K562 (cell line): ENCODE results near the gene KLK1. TPM values are rescaled to one million over a fixed set of nuclear protein-coding genes. Genes with fewer than 3 reads are reported as not detected.

Source experiments
- ADNP ChIP-seq: fragments of 200-800 bp; sonication (Bioruptor generic); IDR thresholded peaks from 2 replicates; pipeline ENCODE4 v1.6.1; 2016; ENCODE audit warnings: missing genetic modification characterization, missing compliant biosample characterization
- ARHGAP35 ChIP-seq: fragments of 450-650 bp; IDR thresholded peaks from 2 replicates; pipeline ENCODE4 v1.6.1; 2018; ENCODE audit not compliant: partially characterized antibody
- ARNT ChIP-seq, 2 experiments: fragments of 450-650 bp; IDR thresholded peaks; 2 replicates each; pipeline ENCODE4 v1.6.1; 2016; ENCODE audit warnings: mild to moderate bottlenecking in 1 of 2
- ATF2 ChIP-seq: sonication (generic); formaldehyde crosslinking; IDR thresholded peaks from 2 replicates; pipeline ENCODE4 v1.8.1; 2022; ENCODE audit warnings: missing genetic modification reagents
- BDP1 ChIP-seq: IDR thresholded peaks from 3 replicates; pipeline ENCODE4 v1.6.1; 2011; ENCODE audit not compliant: insufficient read length, insufficient read depth
- BRD9 ChIP-seq: fragments of 450-650 bp; IDR thresholded peaks from 2 replicates; pipeline ENCODE4 v1.6.1; 2018; ENCODE audit warnings: low read depth; ENCODE audit not compliant: partially characterized antibody
- COPS2 ChIP-seq: fragments of 450-650 bp; conservative IDR thresholded peaks from 2 replicates; pipeline ENCODE4 v1.6.1; 2016; ENCODE audit warnings: mild to moderate bottlenecking, moderate library complexity
- CXXC5 ChIP-seq: fragments of 250-450 bp; sonication (Bioruptor Pico); IDR thresholded peaks from 2 replicates; pipeline ENCODE4 v1.8.0; 2022; ENCODE audit warnings: inconsistent platforms, mild to moderate bottlenecking, moderate library complexity
- EP400 ChIP-seq: fragments of 450-650 bp; IDR thresholded peaks from 2 replicates; pipeline ENCODE4 v1.6.1; 2017; ENCODE audit warnings: antibody characterized with exemption, mild to moderate bottlenecking, moderate library complexity
- GTF2F1 ChIP-seq: IDR thresholded peaks from 2 replicates; pipeline ENCODE4 v1.6.1; 2011; ENCODE audit warnings: low read depth, low read length, improper control_type of control experiment
- HES1 ChIP-seq: fragments of 450-650 bp; IDR thresholded peaks from 2 replicates; pipeline ENCODE4 v1.6.1; 2016; ENCODE audit warnings: low read depth, mild to moderate bottlenecking, moderate library complexity
- KLF10 ChIP-seq: fragments of 250-450 bp; sonication (Bioruptor Pico); IDR thresholded peaks from 2 replicates; pipeline ENCODE4 v1.6.1; 2021; ENCODE audit warnings: matching md5 sums
- NR3C1 ChIP-seq: sonication (generic); formaldehyde crosslinking; IDR thresholded peaks from 2 replicates; pipeline ENCODE4 v1.8.1; 2022; ENCODE audit warnings: missing genetic modification reagents
- PTBP1 ChIP-seq: fragments of 200-400 bp; formaldehyde crosslinking; IDR thresholded peaks from 2 replicates; pipeline ENCODE4 v1.6.1; 2017; ENCODE audit warnings: low read depth, low read length
- RBM34 ChIP-seq: fragments of 200-400 bp; formaldehyde crosslinking; IDR thresholded peaks from 2 replicates; pipeline ENCODE4 v1.6.1; 2018; ENCODE audit warnings: low read length, borderline replicate concordance; ENCODE audit not compliant: insufficient read depth
- REST ChIP-seq, 2 experiments: fragments of 450-650 bp; formaldehyde crosslinking in 1 of 2; IDR thresholded peaks; 2 replicates each; pipeline versions ENCODE4 v1.4.0 to v1.6.1; 2014 to 2020; ENCODE audit warnings: mild to moderate bottlenecking in 2 of 2, borderline replicate concordance in 1 of 2, low read depth in 1 of 2
- U2AF2 ChIP-seq: fragments of 200-400 bp; formaldehyde crosslinking; optimal IDR thresholded peaks from 2 replicates; pipeline ENCODE3; 2017; ENCODE audit warnings: low read depth, mild to moderate bottlenecking, low read length
- ZNF347 ChIP-seq: fragments of 450-650 bp; formaldehyde crosslinking; IDR thresholded peaks from 2 replicates; pipeline ENCODE4 v1.4.0; 2020; ENCODE audit warnings: low read depth, mild to moderate bottlenecking, moderate library complexity
- ZNF589 ChIP-seq: fragments of 200-800 bp; sonication (Bioruptor generic); IDR thresholded peaks from 2 replicates; pipeline ENCODE4 v1.6.1; 2016; ENCODE audit warnings: low read depth, missing genetic modification characterization, missing compliant biosample characterization
- ZZZ3 ChIP-seq: fragments of 450-650 bp; IDR thresholded peaks from 2 replicates; pipeline ENCODE4 v1.6.1; 2016; ENCODE audit warnings: antibody characterized with exemption, mild to moderate bottlenecking, moderate library complexity
- polyA plus RNA-seq, 8 experiments: library from polyadenylated mRNA; depleted of rRNA in 4 of 8; stranded (reverse) in 5 of 8; unstranded in 3 of 8; fragments of >200 nt; fragmentation: Nextera tagmentation in 2 of 8; fragmentation: Illumina TruSeq in 1 of 8; extraction: Ambion mirVana in 2 of 8; extraction: Trizol in 1 of 8; gene quantifications; 2 replicates each; pipeline versions ENCODE4 v1.2.1 to v1.2.3, GENCODE V29; 2011 to 2014; ENCODE audit warnings: inconsistent platforms in 1 of 8, missing spikeins in 1 of 8
- total RNA-seq, 7 experiments: library from RNA; depleted of rRNA in 6 of 7; stranded (reverse); fragments of >200 nt in 6 of 7; fragmentation: Illumina TruSeq in 2 of 7; extraction: Trizol in 2 of 7; gene quantifications; 2 replicates each; pipeline versions ENCODE4 v1.2.1 to v1.2.3, GENCODE V29; 2011 to 2021; ENCODE audit warnings: low replicate concordance in 1 of 7

The KLK1 gene
- total and polyA plus RNA-seq, 9 of the 15 experiments (the other 6 are each of a cell fraction or from before 2014, with no cell fraction given), result 0.87 to 15.4 (median 9.1) TPM

- TF ChIP-seq COPS2 (no peak), ZNF589 (CRISPR knock-in tag) (no peak), BDP1 (no peak), ZNF347 (no peak), CXXC5 (CRISPR knock-in tag) (no peak), HES1 (no peak), KLF10 (CRISPR knock-in tag) (no peak), U2AF2 (no peak), ARHGAP35 (no peak), ATF2 (CRISPR knock-in tag) (no peak), BRD9 (no peak), EP400 (no peak), PTBP1 (no peak), ZZZ3 (no peak), ADNP (tag) (peak; percentile 63; the same call in 1 of the 2 replicates), REST (IDR thresholded peaks at IDR 0.05; ENCODE audit: borderline replicate concordance) (peak; percentile 46; the same call in 1 of the 2 replicates), REST (CRISPR knock-in tag; IDR thresholded peaks at IDR 0.05; ENCODE audit: low read depth) (no peak), ARNT (IDR thresholded peaks at IDR 0.05) (peak in 1 of 2 experiments; percentile 65; a peak in 1 of 4 replicates), GTF2F1 (no peak), RBM34 (no peak), NR3C1 (CRISPR knock-in tag) (no peak)
Observed at GRCh38 chr19:50772476-50772875, 51.1 kb downstream of the KLK1 start (continued).
